Natural killer cell (primary cell): ENCODE results near the gene HOXC6. TPM values are rescaled to one million over a fixed set of nuclear protein-coding genes. Genes with fewer than 3 reads are reported as not detected.

Source experiments
- ATAC-seq, 3 donors: fragments of 150-1000 bp in 2 of 3; fragments of 200-7000 bp in 1 of 3; cut with Tn5 transposase; 1 replicate in 1 of 3; 2 replicates in 2 of 3; pipeline ENCODE4 v1.10.0; 2021; ENCODE audit warnings: mild to moderate bottlenecking in 2 of 3, moderate library complexity in 2 of 3
- DNase-seq, 2 donors: peaks; one replicate each; pipeline versions ENCODE4 v3.0.0 to v3.0.0-alpha.2; 2013 to 2021; ENCODE audit warnings: mixed read lengths in 1 of 2
- H3K27ac ChIP-seq: one replicate; pipeline ENCODE4 v1.5.1; 2013; ENCODE audit warnings: mild to moderate bottlenecking, low read length
- H3K27me3 ChIP-seq: one replicate; pipeline ENCODE4 v1.6.1; 2013; ENCODE audit warnings: low read length; ENCODE audit not compliant: control insufficient read depth, insufficient read depth
- H3K36me3 ChIP-seq: one replicate; pipeline ENCODE4 v1.6.1; 2013; ENCODE audit warnings: low read length; ENCODE audit not compliant: control insufficient read depth, insufficient read depth
- H3K4me1 ChIP-seq: one replicate; pipeline ENCODE4 v1.6.1; 2013; ENCODE audit warnings: low read length; ENCODE audit not compliant: control insufficient read depth, insufficient read depth
- H3K4me3 ChIP-seq: one replicate; pipeline ENCODE4 v1.5.1; 2013; ENCODE audit warnings: low read length
- H3K9me3 ChIP-seq: one replicate; pipeline ENCODE4 v1.6.1; 2013; ENCODE audit warnings: low read length; ENCODE audit not compliant: control insufficient read depth, insufficient read depth
- H3K27ac Mint-ChIP-seq, 2 donors: one replicate each; pipeline ENCODE4 v1.8.0; 2022; ENCODE audit warnings: mild to moderate bottlenecking in 2 of 2, mixed read lengths in 2 of 2, moderate library complexity in 1 of 2
- H3K27me3 Mint-ChIP-seq, 2 donors: one replicate each; pipeline ENCODE4 v1.8.0; 2022; ENCODE audit warnings: low read depth in 2 of 2, mixed read lengths in 2 of 2
- H3K36me3 Mint-ChIP-seq: one replicate; pipeline ENCODE4 v1.8.0; 2022; ENCODE audit warnings: mixed read lengths
- H3K4me1 Mint-ChIP-seq, 2 donors: one replicate each; pipeline ENCODE4 v1.8.0; 2022; ENCODE audit warnings: mixed read lengths in 2 of 2
- H3K4me3 Mint-ChIP-seq: one replicate; pipeline ENCODE4 v1.8.0; 2022; ENCODE audit warnings: mild to moderate bottlenecking, moderate library complexity, mixed read lengths
- H3K9me3 Mint-ChIP-seq, 2 donors: one replicate each; pipeline ENCODE4 v1.8.0; 2022; ENCODE audit warnings: mixed read lengths in 2 of 2
- CTCF ChIP-seq: fragments of 200-600 bp; IDR thresholded peaks from one replicate; pipeline ENCODE4 v1.8.0; 2022; ENCODE audit warnings: antibody characterized with exemption
- WGBS: methylation state at CpG from one replicate; pipeline ENCODE4 v1.1.7; 2013; ENCODE audit warnings: missing lambda C conversion rate; ENCODE audit not compliant: insufficient coverage; 5-methylcytosine and 5-hydroxymethylcytosine counted together
- intact Hi-C: fragments of 100-400 bp; cut with micrococcal nuclease; formaldehyde crosslinking; loops from one replicate; pipeline ENCODE4 v1.14.2; 2022
- total RNA-seq, 4 donors: library from RNA; stranded (reverse); fragments of 120-200 nt in 1 of 4; gene quantifications; one replicate each; pipeline versions ENCODE4 v1.2.3 to v1.2.4, GENCODE V29; 2013 to 2022

The HOXC6 gene
- total RNA-seq, 3 donors from 2014 or later (not counting 1 experiment from before 2014, with no cell fraction given), result not detected

GRCh38 chr12:53997204-53998109, 30.8 kb upstream of the HOXC6 start:
- ATAC-seq (no peak), DNase-seq (no peak)
- Mint-ChIP-seq H3K4me1 (peaks cover 46 to 47% of the 10 kb centered on the region in 2 donors), H3K36me3 (no peaks in the 10 kb centered on the region), H3K9me3 (no peaks in the 10 kb centered on the region), H3K4me3 (peak overlapping the region; percentile 21), H3K27ac (no peak overlapping the region), H3K27me3 (peaks cover 76 to 89% of the 10 kb centered on the region in 2 donors)
- Histone ChIP-seq H3K4me1 (peaks cover 51% of the 10 kb centered on the region), H3K27ac (no peak overlapping the region), H3K36me3 (no peaks in the 10 kb centered on the region), H3K9me3 (peaks cover 3% of the 10 kb centered on the region), H3K27me3 (peaks cover 94% of the 10 kb centered on the region), H3K4me3 (no peak overlapping the region)
- intact Hi-C loops, result loop anchor here (5.0 kb wide), 2 partner anchors 35 to 40 kb away; partner anchors contain the start of gene HOXC5
- no peak for TF ChIP-seq CTCF
- 10% methylated on average over 35 of the region's 35 CpGs for WGBS

GRCh38 chr12:53998110-53998899, 29.9 kb upstream of the HOXC6 start:
- ATAC-seq (no peak), DNase-seq (no peak)
- intact Hi-C loops, result loop anchor here (5.0 kb wide), 2 partner anchors 34 to 41 kb away; partner anchors contain the start of gene HOXC5
- TF ChIP-seq CTCF, result no peak
- 18% methylated on average over 4 of the region's 11 CpGs for WGBS
- Histone ChIP-seq H3K27ac (no peak overlapping the region), H3K4me1 (peaks cover 51% of the 10 kb centered on the region), H3K4me3 (no peak overlapping the region), H3K27me3 (peaks cover 94% of the 10 kb centered on the region), H3K36me3 (no peaks in the 10 kb centered on the region), H3K9me3 (peaks cover 5% of the 10 kb centered on the region)
- Mint-ChIP-seq H3K9me3 (no peaks in the 10 kb centered on the region), H3K4me3 (peak overlapping the region; percentile 40), H3K27ac (no peak overlapping the region), H3K4me1 (peaks cover 46% of the 10 kb centered on the region in 2 donors), H3K36me3 (no peaks in the 10 kb centered on the region), H3K27me3 (peaks cover 76 to 89% of the 10 kb centered on the region in 2 donors)

GRCh38 chr12:53998900-53999236, 29.4 kb upstream of the HOXC6 start:
- Histone ChIP-seq H3K4me3 (no peak overlapping the region), H3K4me1 (peaks cover 51% of the 10 kb centered on the region), H3K27me3 (peaks cover 93% of the 10 kb centered on the region), H3K27ac (no peak overlapping the region), H3K9me3 (peaks cover 5% of the 10 kb centered on the region), H3K36me3 (no peaks in the 10 kb centered on the region)
- H3K27me3 Mint-ChIP-seq, result peaks cover 76 to 89% of the 10 kb centered on the region in 2 donors
- H3K27ac Mint-ChIP-seq, result no peak overlapping the region
- no peaks in the 10 kb centered on the region for H3K36me3 Mint-ChIP-seq
- peak overlapping the region; percentile 7 for H3K4me3 Mint-ChIP-seq
- intact Hi-C loops, result loop anchor here (5.0 kb wide), 2 partner anchors 33 to 42 kb away; partner anchors contain the start of gene HOXC5
- no peak for TF ChIP-seq CTCF
- H3K9me3 Mint-ChIP-seq, result no peaks in the 10 kb centered on the region
- ATAC-seq, result no peak
- 18% methylated on average over 10 of the region's 13 CpGs for WGBS
- no peak for DNase-seq
- H3K4me1 Mint-ChIP-seq, result peaks cover 40 to 41% of the 10 kb centered on the region in 2 donors
